NCI-H187 treated with DMSO at 0.1 percent for 48 hours (cell line): Measurements from ENCODE around the gene GAS2.

Experiments
- DNase-seq: peaks from one replicate; lab custom pipeline; 2025; lab: John Stamatoyannopoulos, UW

The GAS2 gene

GRCh38 chr11:22674470-22675439 lies 8.3 kb downstream of the GAS2 start:
- no peak for DNase-seq

DNA sequence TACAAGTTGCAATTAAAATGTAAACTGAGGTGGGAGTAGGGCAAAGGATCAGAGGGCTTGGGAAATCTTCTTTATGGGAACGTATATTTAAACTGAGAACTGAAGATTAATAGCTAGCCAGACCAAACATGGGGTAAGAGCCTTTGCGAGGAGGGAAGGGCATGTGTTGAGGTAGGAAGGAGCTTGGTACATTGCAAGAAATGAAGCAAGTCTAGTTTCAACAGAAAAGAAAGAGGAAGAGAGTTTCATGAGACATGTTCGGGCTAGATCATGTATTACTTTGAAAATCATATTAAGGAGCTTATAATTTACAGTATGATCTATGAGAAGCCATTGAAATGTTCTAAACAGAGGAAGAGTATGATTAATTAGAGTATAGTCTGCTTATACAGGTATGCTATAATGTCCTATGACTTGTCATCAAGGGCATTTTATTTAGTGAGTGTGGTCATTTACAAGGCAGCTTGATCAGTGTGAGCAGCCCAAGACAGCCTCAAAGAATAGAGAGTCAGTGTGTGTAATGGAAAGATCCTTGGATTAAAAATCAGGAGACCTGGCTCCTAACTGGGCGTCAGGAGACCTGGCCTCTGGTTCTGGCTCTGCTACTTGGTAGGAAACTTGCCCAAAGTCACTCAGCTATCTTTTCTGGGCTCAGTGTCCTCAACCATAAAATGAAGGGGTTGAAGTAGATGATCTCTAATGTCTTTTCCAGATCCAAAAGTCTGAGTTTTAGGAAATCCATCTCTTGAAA lies 10.9 kb downstream of the GAS2 start:
- DNase-seq: no peak

- no peak for DNase-seq
Measured at GRCh38 chr11:22680628-22681027, 14.2 kb downstream of the GAS2 start.

GRCh38 chr11:22681281-22681812 lies 14.9 kb downstream of the GAS2 start:
- no peak for DNase-seq

GRCh38 chr11:22684082-22684481 lies 17.7 kb downstream of the GAS2 start:
- DNase-seq: no peak

DNA sequence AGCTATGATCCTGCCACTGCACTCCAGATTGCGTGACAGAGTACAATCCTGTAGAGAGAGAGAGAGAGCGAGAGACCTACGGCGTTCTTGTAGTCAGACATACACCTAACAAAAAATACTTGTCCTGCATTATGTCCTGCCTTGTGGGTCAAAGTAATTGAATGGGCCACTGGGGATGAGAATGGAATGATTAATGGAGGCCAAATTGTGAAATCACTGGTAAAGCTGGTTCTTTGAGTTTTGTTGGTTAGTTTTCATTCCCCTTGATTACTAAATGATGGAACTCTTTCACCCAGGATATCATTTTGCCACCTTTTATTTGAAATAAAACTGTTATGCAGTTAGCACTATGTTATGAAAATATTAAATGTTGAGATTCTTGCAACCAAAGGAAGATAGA lies 18.7 kb downstream of the GAS2 start:
- no peak for DNase-seq

DNA sequence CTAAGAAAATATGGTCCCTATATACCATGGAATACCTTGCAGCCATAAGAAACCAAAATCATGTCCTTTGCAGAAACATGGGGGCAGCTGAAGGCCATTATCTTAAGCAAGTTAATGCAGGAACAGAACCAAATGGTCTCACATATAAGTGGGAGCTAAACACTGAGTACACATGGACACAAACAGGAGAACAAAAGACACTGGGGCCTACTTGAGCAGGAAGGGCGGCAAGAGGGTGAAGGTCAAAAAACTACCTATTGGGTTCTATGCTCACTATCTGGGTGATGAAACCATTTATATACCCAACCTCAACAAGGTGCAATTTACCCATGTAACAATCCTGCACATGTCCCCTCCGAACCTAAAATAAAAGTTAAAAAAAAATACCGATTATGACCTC lies 22.5 kb downstream of the GAS2 start:
- DNase-seq: no peak

DNA sequence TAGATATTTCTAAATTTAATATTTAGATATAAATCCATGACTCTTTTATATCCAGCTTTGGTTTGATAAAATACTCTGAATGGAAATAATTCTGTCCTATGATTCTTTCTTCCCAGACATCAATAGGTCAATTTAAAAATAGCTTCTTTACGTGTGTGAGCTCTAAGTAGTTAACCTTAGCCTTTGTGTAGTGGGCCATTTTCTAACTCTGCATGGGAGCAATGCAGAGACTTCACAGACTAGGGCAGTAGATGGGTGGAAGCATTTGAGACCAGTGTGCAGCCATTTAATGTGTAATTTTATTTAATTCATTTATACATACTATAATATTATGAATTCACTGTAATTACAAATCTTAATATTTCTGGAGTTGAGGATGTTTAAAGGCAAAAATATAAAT lies 23.8 kb downstream of the GAS2 start:
- no peak for DNase-seq

GRCh38 chr11:22690871-22691270 lies 24.5 kb downstream of the GAS2 start:
- no peak for DNase-seq

- no peak for DNase-seq
Measured at GRCh38 chr11:22699388-22699787, 33.0 kb downstream of the GAS2 start.

GRCh38 chr11:22702031-22702430 lies 35.6 kb downstream of the GAS2 start:
- DNase-seq: no peak

- peak; percentile 83 for DNase-seq
Measured at GRCh38 chr11:22703040-22703439, 36.6 kb downstream of the GAS2 start.

GRCh38 chr11:22703591-22703990 lies 37.2 kb downstream of the GAS2 start:
- peak; percentile 99 for DNase-seq

- no peak for DNase-seq
Measured at GRCh38 chr11:22707119-22707899, 40.9 kb downstream of the GAS2 start.

DNA sequence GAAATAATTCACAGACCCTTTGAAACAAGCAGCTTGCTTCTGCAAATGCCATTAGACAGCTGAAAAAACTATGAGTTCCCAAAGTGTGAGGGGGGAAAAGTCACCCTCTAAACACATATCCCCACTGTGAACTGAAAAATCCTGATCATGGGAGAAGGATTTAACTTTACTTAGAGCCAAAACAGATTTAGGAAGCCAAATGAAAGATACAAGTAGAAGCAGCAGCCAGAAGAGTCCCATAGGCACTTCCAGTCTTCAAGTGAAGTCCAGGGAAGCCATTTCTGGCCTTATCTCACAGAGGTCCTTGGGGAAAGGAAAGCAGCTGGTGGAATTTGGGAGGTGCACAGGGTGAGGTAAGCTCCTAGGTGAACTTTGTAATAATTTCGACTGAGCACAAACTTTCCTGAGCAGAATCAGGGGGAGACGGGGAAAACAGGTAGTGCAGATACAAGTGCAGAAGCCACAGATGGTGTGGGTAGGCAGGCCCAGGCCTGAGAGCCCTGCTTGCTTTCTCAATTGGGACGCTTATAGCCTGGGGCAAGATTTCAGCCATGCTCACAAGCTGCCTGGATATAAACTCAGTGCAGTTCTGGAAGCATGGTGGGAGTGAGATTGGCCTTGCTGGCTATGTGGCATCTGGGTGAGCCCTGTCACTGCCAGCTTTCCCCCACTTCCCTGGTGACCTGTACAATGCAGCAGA lies 44.8 kb downstream of the GAS2 start:
- no peak for DNase-seq

- DNase-seq: no peak
Measured at GRCh38 chr11:22711880-22712279, 45.5 kb downstream of the GAS2 start.

GRCh38 chr11:22713336-22713735 lies 46.9 kb downstream of the GAS2 start:
- no peak for DNase-seq

DNA sequence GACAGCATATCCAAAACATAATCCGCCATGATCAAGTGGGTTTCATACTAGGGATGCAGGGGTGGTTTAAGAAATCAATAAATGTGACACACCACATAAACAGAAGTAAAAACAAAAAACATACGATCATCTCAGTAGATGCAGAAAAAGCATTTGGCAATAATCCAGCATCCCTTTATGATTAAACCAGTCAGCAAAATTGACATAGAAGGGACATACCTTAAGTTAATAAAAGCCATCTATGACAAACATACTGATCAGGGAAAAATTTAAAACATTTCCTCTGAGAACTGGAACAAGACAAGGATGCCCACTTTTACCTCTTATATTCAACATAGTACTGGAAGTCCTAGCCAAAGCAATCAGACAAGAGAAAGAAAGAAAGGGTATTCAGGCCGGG lies 49.6 kb downstream of the GAS2 start:
- DNase-seq: no peak

- DNase-seq: no peak
Measured at GRCh38 chr11:22720457-22720856, 54.0 kb downstream of the GAS2 start.

DNA sequence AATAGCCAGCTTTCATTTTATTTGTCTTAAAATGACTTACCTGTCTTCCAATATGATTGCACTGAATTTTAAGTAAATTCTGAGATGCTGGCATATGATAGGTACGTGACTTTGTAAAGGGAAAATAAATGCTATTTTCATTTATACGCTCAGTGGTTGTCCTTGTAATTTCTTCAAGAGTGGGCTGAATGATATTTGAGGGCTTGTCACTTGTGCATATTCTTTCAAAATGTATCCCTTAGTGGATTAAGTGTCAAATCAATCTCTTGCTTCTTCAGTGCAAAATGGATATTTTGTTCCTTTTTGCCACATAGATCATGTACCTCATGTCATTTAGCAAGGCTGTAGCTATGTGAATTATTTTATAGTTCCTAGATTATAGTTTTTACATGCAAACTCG lies 56.9 kb downstream of the GAS2 start:
- no peak for DNase-seq

DNA sequence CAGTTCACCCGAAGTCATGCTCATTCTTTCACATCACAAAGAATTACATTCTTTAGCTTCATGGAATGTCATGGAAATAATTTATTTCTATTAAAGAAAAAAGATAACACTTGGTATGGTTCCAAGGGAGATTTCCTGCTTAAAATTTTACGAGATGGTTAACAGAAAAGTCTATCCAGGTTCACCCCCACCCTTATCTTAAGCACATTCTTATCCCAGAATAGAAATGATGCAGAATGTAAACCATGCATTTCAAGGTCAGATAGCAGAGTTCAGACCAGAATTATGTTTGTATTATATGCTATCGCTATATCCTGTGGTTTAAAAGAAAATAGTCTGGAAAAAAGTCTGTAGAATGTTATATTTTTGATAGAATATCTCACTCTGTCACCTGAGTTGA lies 58.7 kb downstream of the GAS2 start:
- DNase-seq: no peak
